ENCODE data around the gene N4BP3.

The N4BP3 gene

GRCh38 chr5:178153530-178154340 lies 40.4 kb downstream of the N4BP3 start, which contains the start of gene NHP2:
Gene NHP2 (minus strand): TSS chr5:178153885. CDS start chr5:178153817, 68 bp downstream.
- Mint-ChIP-seq H3K9me3 (no peaks in the 10 kb centered on the region), H3K27ac (peak within 1 kb of the TSS; percentile 90), H3K4me3 (peak within 1 kb of the TSS; percentile 95), H3K4me1 (peaks cover 52% of the 10 kb centered on the region), H3K27me3 (no peaks in the 10 kb centered on the region), H3K36me3 (peaks cover 22% of the 10 kb centered on the region)
- CTCF ChIA-PET = interaction anchor here (1.0 to 1.5 kb wide), 4 partner anchors 9 to 78 kb away, joined by 4 to 6 read pairs (median 5); no protein-coding TSS in a partner anchor
- DNase-seq = peak; percentile 99

GRCh38 chr5:178155065-178155464 lies 41.7 kb downstream of the N4BP3 start:
- no peaks in the 10 kb centered on the region for H3K27me3 Mint-ChIP-seq
- DNase-seq = no peak
- no peak overlapping the region for H3K27ac Mint-ChIP-seq
- peaks cover 12% of the 10 kb centered on the region for H3K36me3 Mint-ChIP-seq
- H3K4me3 Mint-ChIP-seq = no peak overlapping the region
- CTCF ChIA-PET = interaction anchor here (1.2 to 2.0 kb wide), 2 partner anchors 9 to 79 kb away, joined by 4 to 6 read pairs; no protein-coding TSS in a partner anchor
- H3K9me3 Mint-ChIP-seq = no peaks in the 10 kb centered on the region
- peaks cover 39% of the 10 kb centered on the region for H3K4me1 Mint-ChIP-seq

DNA sequence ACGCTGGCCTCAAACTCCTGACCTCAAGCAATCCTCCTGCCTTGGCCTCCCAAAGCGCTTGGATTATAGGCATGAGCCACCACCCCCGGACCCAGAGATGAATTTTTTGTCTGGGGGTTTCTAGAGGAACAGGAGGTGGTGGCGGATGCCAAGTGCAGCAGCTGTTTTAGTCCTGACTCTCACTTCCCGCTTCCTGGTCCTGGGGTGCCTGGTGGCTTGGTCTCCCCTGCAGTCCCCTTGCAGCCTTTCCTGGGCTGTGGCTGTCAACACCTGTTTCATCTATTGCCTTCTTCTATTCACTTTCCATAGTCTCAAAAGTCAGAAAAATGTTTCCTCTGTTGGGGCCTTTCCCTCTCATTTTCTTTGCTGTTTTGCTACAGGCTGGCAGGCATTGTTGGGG lies 46.8 kb downstream of the N4BP3 start:
- H3K36me3 Mint-ChIP-seq = no peaks in the 10 kb centered on the region
- H3K27ac Mint-ChIP-seq = no peak overlapping the region

GRCh38 chr5:178162481-178162880 lies 49.1 kb downstream of the N4BP3 start:
- no peak for DNase-seq
- H3K27me3 Mint-ChIP-seq = peaks cover 51% of the 10 kb centered on the region
- H3K36me3 Mint-ChIP-seq = no peaks in the 10 kb centered on the region
- H3K4me1 Mint-ChIP-seq = peaks cover 11% of the 10 kb centered on the region
- H3K27ac Mint-ChIP-seq = no peak overlapping the region
- no peaks in the 10 kb centered on the region for H3K9me3 Mint-ChIP-seq
- no peak overlapping the region for H3K4me3 Mint-ChIP-seq
- CTCF ChIA-PET = interaction anchor here (0.9 to 3.7 kb wide), 7 partner anchors 12 to 86 kb away, joined by 3 to 50 read pairs (median 6); no protein-coding TSS in a partner anchor

More for the DNA sequence above, 46.8 kb downstream of the N4BP3 start:
- Mint-ChIP-seq H3K4me1 (peaks cover 11% of the 10 kb centered on the region), H3K9me3 (no peaks in the 10 kb centered on the region), H3K27me3 (peaks cover 38% of the 10 kb centered on the region), H3K4me3 (no peak overlapping the region)
- no peak for DNase-seq
- CTCF ChIA-PET = no interaction called here

DNA sequence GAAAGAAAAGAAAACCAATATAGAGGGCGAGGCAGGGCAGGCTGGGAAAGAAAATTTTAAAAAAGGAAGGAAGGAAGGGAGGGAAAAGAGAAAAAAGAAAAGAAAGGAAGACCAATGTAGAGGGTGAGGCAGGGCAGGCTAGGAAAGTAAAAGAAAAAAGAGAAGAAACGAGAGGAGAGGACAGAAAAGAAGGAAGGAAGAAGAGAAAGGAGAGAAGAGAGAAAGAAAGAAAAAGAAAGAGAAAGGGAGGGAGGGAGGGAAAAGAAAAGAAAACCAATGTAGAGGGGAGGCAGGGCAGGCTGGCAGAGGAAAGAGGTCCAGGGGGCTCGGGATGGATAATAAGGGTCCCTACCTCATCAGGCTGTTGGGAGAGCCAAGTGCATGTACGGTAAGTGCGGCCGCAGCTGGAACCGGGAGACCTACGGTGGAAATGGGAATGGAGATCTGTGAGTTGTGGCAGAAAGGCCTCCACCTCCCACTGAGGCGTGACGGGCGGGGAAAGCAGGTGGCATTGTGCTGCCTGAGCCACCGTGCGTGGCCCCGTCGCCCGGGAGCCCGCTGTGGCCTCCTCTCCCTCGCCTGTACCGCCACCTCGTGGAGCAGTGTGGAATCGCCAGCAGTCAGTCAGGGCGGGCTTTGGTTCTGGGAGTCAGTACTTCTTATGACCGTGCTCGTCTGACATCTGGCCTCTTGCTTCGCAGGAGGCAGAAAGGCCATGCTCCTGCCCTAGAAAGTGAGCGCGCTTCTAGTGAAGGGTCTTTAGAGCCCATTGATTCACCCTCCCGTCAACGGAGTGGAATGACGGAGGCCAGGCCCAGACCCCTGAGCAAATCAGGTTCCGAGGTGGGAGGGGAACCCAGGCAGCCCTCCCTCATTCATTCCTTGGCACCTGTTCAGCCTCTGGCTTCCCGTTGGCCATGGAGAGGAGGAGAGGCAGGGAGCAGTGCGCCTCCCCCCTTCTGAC lies 50.7 kb downstream of the N4BP3 start:
- H3K4me3 Mint-ChIP-seq = no peak overlapping the region
- no peaks in the 10 kb centered on the region for H3K9me3 Mint-ChIP-seq
- H3K27ac Mint-ChIP-seq = no peak overlapping the region
- H3K36me3 Mint-ChIP-seq = no peaks in the 10 kb centered on the region
- H3K27me3 Mint-ChIP-seq = peaks cover 51% of the 10 kb centered on the region
- H3K4me1 Mint-ChIP-seq = peaks cover 11% of the 10 kb centered on the region
- CTCF ChIA-PET = interaction anchor here (0.6 to 3.7 kb wide), 3 partner anchors 9 to 88 kb away, joined by 4 to 50 read pairs (median 4); partner anchors contain the start of gene NHP2
- peak; percentile 93 for DNase-seq

- no peak overlapping the region for H3K27ac Mint-ChIP-seq
- no peak for DNase-seq
- H3K27me3 Mint-ChIP-seq = peaks cover 51% of the 10 kb centered on the region
- CTCF ChIA-PET = interaction anchor here (1.3 to 1.7 kb wide), 2 partner anchors 44 to 89 kb away, joined by 3 to 13 read pairs; no protein-coding TSS in a partner anchor
- no peaks in the 10 kb centered on the region for H3K36me3 Mint-ChIP-seq
- peaks cover 11% of the 10 kb centered on the region for H3K4me1 Mint-ChIP-seq
- H3K4me3 Mint-ChIP-seq = no peak overlapping the region
- no peaks in the 10 kb centered on the region for H3K9me3 Mint-ChIP-seq
Observed at GRCh38 chr5:178165581-178165980, 52.2 kb downstream of the N4BP3 start.

GRCh38 chr5:178170455-178170854 lies 57.1 kb downstream of the N4BP3 start:
- DNase-seq = no peak
- Mint-ChIP-seq H3K4me3 (no peak overlapping the region), H3K9me3 (no peaks in the 10 kb centered on the region), H3K4me1 (no peaks in the 10 kb centered on the region), H3K27ac (no peak overlapping the region), H3K27me3 (peaks cover 10% of the 10 kb centered on the region), H3K36me3 (no peaks in the 10 kb centered on the region)
- CTCF ChIA-PET = interaction anchor here (1.0 to 2.1 kb wide), 2 partner anchors 31 to 95 kb away, joined by 3 to 13 read pairs; no protein-coding TSS in a partner anchor

- no peaks in the 10 kb centered on the region for H3K9me3 Mint-ChIP-seq
- no peaks in the 10 kb centered on the region for H3K36me3 Mint-ChIP-seq
- no peak overlapping the region for H3K27ac Mint-ChIP-seq
- DNase-seq = no peak
- H3K4me3 Mint-ChIP-seq = no peak overlapping the region
- no peaks in the 10 kb centered on the region for H3K4me1 Mint-ChIP-seq
- CTCF ChIA-PET = interaction anchor here (0.7 kb wide), 1 partner anchor 99 kb away, joined by 4 read pairs; no protein-coding TSS in a partner anchor
- peaks cover 10% of the 10 kb centered on the region for H3K27me3 Mint-ChIP-seq
Observed at GRCh38 chr5:178174456-178174855, 61.1 kb downstream of the N4BP3 start.

Measured in activated naive CD4-positive, alpha-beta T cell treated with anti-CD3 and anti-CD28 coated beads, Interleukin-2, amount 10 ng/mL, durations not matched to agents 7 days and 5 days (primary cell).